Femur (tissue), 1 donor: Measurements from ENCODE around the gene RXRG.

ENCODE experiments used
- DNase-seq: peaks from one replicate; pipeline ENCODE4 v3.0.0-alpha.2; 2017

RXRG gene

DNA sequence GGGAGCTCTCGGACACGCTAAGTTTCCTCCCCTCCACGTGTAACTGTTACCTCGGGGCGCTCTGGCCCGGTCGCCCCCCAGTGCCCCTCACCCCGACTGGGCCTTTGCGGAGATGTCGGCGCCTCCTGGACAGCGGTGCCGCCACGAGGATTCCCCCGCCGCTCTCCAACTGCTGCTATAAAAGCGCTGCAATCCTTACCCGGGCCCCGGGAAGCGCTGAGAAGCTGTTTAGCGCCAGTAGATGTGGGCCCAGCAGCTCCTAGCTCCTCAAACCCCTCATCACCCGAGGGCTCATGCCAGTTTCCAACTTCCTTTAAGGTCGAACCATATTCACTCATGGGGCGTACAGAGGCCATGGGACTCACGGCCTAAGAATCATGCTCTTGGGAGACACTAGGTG is 88.0 kb downstream of the RXRG start:
- DNase-seq = no peak

DNA sequence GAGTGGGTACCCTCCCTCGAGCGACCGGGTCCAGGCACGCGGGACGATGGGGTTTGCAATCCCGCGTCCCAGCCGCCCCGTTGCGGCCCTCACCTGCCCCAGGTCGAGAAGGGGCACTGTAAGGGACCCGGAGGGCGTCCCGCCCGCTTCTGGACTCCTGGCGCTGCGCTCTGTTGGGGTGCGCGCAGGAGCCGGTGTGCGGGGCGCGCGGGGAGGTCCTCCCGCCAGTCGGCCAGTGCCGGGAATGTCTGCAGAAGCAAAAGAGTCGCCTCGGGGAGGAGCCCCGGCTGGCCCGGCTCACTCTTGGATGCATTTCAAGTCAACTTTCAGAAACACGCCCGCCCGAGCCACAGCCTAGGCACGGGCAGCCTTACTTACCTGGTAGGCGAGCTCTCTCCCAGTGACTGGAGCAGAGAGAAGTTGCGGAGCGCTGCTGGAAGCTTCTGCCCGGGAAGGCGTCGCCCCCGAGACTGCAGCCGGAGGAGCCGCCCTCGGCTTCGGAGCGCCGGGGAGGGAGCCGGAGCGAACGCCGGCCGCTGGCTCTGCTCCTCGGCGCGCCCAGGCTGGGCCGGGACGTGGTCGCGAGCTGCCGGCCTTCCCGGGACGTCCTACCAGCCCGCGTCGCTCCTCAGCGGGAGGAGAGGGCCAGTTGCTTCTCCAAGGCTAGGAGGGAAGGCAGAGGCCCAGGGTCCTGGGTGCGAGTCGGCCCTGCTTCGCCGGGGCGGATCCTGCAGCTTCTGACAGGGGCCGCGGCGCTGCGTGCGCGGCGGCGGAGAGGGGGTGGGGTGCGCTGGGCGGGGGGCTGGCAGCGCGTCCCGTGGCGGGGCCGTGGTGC is 88.7 kb downstream of the RXRG start, which contains the start of gene LMX1A:
Gene LMX1A (minus strand): TSS at position 739 of the 835 bp plus-strand sequence. CDS start 1,156 bp downstream, outside the sequence.
- DNase-seq = peak; percentile 62

DNA sequence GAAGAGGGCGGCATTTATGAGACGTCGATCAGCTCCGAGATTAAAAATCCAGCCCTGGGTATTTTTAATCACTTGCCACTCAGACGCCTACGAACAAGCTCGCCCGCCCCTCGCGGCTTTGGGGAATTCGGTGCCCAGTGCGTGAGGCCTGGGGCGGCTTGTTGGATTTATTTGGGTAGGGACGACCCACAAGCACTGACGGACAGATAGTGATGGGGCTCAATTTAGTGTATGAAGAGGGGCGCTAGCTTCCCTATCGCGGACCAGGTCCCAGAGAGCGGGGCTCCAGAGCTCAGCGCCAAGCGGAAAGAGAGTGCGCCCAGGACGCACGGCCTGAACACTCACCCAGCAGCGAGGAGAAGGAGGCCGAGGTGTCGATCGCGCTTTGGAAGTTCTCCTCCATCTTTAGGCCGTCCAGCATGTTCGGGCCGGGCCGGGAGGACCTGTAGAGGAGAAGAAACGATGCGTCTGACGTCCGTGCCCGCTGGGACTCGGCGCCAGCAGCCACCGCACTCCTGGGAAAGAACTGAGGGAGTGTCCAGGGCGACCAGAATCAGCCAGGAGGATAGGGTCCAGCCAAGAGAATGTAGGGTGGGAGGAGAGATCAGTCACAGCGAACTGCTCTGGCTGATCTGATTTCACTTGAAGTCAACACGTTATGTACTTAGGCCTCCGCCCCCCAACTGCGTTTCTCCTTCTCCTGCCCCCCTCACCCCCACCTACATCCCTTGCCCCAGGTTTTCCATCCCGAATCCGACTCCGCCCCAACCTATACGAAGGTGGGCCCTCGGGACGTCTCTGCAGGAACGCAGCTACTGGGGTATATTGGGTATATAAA is 89.6 kb downstream of the RXRG start:
- DNase-seq = no peak

- no peak for DNase-seq
These were observed 90.2 kb downstream of the RXRG start for GRCh38 chr1:165354739-165355138.

- DNase-seq = no peak
These were observed 90.9 kb downstream of the RXRG start for GRCh38 chr1:165353731-165354671.

DNA sequence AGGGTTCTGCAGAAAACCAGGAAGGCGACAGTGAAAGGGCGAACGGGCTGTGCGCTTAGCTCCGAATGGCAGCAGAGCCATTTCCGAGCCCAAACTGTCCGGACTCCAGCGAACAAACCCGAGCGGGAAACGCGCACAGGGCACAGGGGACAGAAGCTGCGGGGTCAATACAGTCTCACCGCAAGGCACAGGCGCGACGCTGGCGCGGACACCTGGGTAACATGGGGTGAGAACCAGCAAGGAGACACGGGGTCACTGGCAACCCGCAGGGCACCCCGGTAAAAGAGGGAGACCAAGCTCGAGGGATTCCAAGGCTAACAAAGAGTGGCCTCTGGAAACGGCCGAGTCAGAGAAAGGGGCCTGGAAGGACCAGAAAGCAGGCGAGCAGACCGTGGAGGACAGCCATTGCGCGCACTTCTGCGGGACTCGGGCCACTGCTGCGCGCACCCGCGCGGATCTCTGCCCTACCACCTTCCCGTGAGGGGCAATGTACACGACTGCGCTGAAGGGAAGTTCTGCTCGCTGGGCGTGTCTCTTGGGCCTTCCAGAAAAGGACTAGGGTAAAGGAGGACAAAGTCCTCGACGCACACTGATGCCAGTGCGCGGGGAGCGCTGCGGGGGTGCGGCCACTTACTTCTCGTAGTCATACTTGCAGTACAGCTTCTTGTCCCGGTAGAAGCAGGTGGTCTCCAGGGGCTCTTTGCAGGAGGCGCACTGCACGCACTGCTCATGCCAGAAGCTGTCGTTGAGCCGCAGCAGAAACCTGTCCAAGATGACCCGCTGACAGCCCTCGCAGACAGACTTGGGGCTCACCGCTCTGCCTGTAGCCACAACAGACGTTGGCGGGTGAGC is 92.3 kb downstream of the RXRG start:
- no peak for DNase-seq

- no peak for DNase-seq
These were observed 93.0 kb downstream of the RXRG start for GRCh38 chr1:165351863-165352441.
